ENCODE results near the gene SRRM2.

DNA sequence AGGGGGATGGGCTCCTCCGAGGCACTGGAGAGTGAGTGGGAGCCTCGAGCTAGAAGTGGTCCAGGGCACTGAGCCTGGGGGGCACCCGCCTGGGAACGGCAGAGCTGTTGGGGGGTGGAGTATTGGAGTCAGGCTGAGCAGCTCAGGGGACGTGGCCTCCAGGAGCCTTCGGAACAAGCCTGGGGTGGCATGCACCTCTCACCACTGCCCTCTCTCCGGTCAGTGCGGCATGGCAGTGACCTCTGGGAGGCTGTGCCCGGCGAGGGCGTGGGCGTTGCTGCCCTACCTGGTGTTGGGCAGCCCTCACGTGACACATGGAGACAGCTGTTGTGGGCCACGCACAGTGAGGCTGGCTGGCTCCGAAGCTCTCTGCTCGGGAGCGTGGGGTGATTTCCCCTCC lies 46.4 kb upstream of the SRRM2 start:
- TF ChIP-seq POLR2AphosphoS5 (IDR thresholded peaks at IDR 0.05; ENCODE audit: low read depth, low read length) (no peak), TAF1 (IDR thresholded peaks at IDR 0.05; ENCODE audit: borderline replicate concordance, low read depth, low read length) (no peak), POLR2A (IDR thresholded peaks at IDR 0.05; ENCODE audit: low read depth, low read length) (no peak)

Measured in GM12892 (cell line).